DMS153 (cell line): ENCODE measurements around the gene UBE2A.

Experiments
- DNase-seq: peaks from one replicate; lab custom pipeline; 2025; lab: John Stamatoyannopoulos, UW

The UBE2A gene

GRCh38 chrX:119607018-119607389, 32.6 kb downstream of the UBE2A start:
- no peak for DNase-seq

- no peak for DNase-seq
These were observed 40.4 kb downstream of the UBE2A start for GRCh38 chrX:119614776-119615175.

- DNase-seq, result no peak
These were observed 43.3 kb downstream of the UBE2A start for GRCh38 chrX:119617517-119618164.

DNA sequence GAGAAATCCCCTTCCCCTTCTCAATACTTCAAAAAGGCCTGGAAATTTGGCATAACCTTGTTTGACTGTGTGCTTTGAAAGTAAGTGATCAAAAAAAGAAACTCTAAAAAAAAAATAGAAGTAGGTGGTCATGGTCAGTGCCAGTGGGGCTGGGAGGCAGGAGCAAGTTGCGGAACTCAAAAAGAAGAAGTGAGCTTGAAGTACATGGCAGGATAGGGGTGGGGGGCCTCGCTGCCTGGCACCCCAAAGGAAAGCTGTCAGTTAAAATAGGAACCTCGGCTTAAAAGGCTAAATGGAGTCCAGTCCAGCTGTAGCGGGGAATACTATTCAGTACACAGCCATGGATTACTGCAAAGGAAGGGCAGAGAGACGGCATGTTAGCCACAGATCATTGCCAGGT, 44.1 kb downstream of the UBE2A start:
- no peak for DNase-seq

- DNase-seq, result peak; percentile 10
These were observed 48.2 kb downstream of the UBE2A start for GRCh38 chrX:119622356-119623232.

- DNase-seq, result no peak
These were observed 50.1 kb downstream of the UBE2A start for GRCh38 chrX:119624417-119624816.

- DNase-seq, result no peak
These were observed 50.7 kb downstream of the UBE2A start for GRCh38 chrX:119624951-119625668.

GRCh38 chrX:119625843-119626242, 51.5 kb downstream of the UBE2A start:
- no peak for DNase-seq
